Stimulated activated CD8-positive, alpha-beta memory T cell treated with anti-CD3 and anti-CD28 coated beads, Interleukin-15, amount 100 ng/mL, for 24 hours (primary cell): Measurements from ENCODE around the gene PGAP1.
A peak's percentile ranks its signal among the peaks of the same experiment; 100 is the strongest.

Source experiments
- DNase-seq: peaks from one replicate; pipeline ENCODE4 v3.0.0-alpha.2; 2020; ENCODE audit warnings: low read depth

The PGAP1 gene

GRCh38 chr2:196926562-196927375, at the start of gene PGAP1:
Gene PGAP1 (minus strand): TSS chr2:196926707. CDS start chr2:196926616, 91 bp downstream.
- DNase-seq: peak; percentile 68

GRCh38 chr2:196974970-196975369, 48.5 kb upstream of the PGAP1 start:
- DNase-seq: no peak

GRCh38 chr2:196971574-196972279, 45.2 kb upstream of the PGAP1 start:
- no peak for DNase-seq

GRCh38 chr2:196970099-196970498, 43.6 kb upstream of the PGAP1 start:
- no peak for DNase-seq

- DNase-seq: no peak
These were observed 42.0 kb upstream of the PGAP1 start for GRCh38 chr2:196968516-196968915.

GRCh38 chr2:196967775-196968174, 41.3 kb upstream of the PGAP1 start:
- DNase-seq: no peak

GRCh38 chr2:196967116-196967515, 40.6 kb upstream of the PGAP1 start:
- DNase-seq: no peak

GRCh38 chr2:196966061-196966460, 39.6 kb upstream of the PGAP1 start:
- no peak for DNase-seq

- no peak for DNase-seq
These were observed 39.1 kb upstream of the PGAP1 start for GRCh38 chr2:196965651-196966050.

GRCh38 chr2:196963961-196964360, 37.5 kb upstream of the PGAP1 start:
- no peak for DNase-seq

GRCh38 chr2:196963043-196963442, 36.5 kb upstream of the PGAP1 start:
- DNase-seq: no peak

GRCh38 chr2:196962325-196962724, 35.8 kb upstream of the PGAP1 start:
- DNase-seq: no peak

- DNase-seq: no peak
These were observed 35.4 kb upstream of the PGAP1 start for GRCh38 chr2:196961889-196962288.

- DNase-seq: no peak
These were observed 33.3 kb upstream of the PGAP1 start for GRCh38 chr2:196959734-196960338.

- DNase-seq: no peak
These were observed 32.8 kb upstream of the PGAP1 start for GRCh38 chr2:196959281-196959680.

- no peak for DNase-seq
These were observed 31.5 kb upstream of the PGAP1 start for GRCh38 chr2:196957881-196958525.

GRCh38 chr2:196957442-196957841, 30.9 kb upstream of the PGAP1 start:
- DNase-seq: no peak

- no peak for DNase-seq
These were observed 29.6 kb upstream of the PGAP1 start for GRCh38 chr2:196956069-196956468.

- DNase-seq: no peak
These were observed 28.5 kb upstream of the PGAP1 start for GRCh38 chr2:196955036-196955435.

- DNase-seq: no peak
These were observed 27.5 kb upstream of the PGAP1 start for GRCh38 chr2:196954001-196954400.

- DNase-seq: no peak
These were observed 26.4 kb upstream of the PGAP1 start for GRCh38 chr2:196952936-196953335.

GRCh38 chr2:196951973-196952372, 25.5 kb upstream of the PGAP1 start:
- no peak for DNase-seq

- no peak for DNase-seq
These were observed 22.6 kb upstream of the PGAP1 start for GRCh38 chr2:196949116-196949515.
